Calu3 (cell line): Measurements from ENCODE around the gene NAPSA. TPM values are rescaled to one million over a fixed set of nuclear protein-coding genes. Genes with fewer than 3 reads are reported as not detected.

ENCODE experiments used
- BruUV-seq: library from RNA; stranded (reverse); fragments of 400-500 nt; replicated peaks from 2 replicates; lab custom pipeline; 2021; lab: Mats Ljungman, UMichigan
- CTCF ChIA-PET: fragments of 300-600 bp; sonication (Branson Sonifier 250); formaldehyde crosslinking; loops from one replicate; lab custom pipeline; 2022; ENCODE audit warnings: antibody characterized with exemption; lab: Charles Lee
- DNase-seq: peaks from one replicate; pipeline ENCODE4 v3.0.0; 2022
- H3K27ac Mint-ChIP-seq: one replicate; pipeline ENCODE4 v1.8.0; 2022; ENCODE audit warnings: mixed read lengths; ENCODE audit not compliant: unreplicated experiment
- H3K27me3 Mint-ChIP-seq: one replicate; pipeline ENCODE4 v1.8.0; 2022; ENCODE audit warnings: mixed read lengths; ENCODE audit not compliant: unreplicated experiment
- H3K36me3 Mint-ChIP-seq: one replicate; pipeline ENCODE4 v1.8.0; 2022; ENCODE audit warnings: mild to moderate bottlenecking, moderate library complexity, mixed read lengths; ENCODE audit not compliant: insufficient read depth, unreplicated experiment
- H3K4me1 Mint-ChIP-seq: one replicate; pipeline ENCODE4 v1.8.0; 2022; ENCODE audit warnings: mild to moderate bottlenecking, low read depth, mixed read lengths; ENCODE audit not compliant: unreplicated experiment
- H3K4me3 Mint-ChIP-seq: one replicate; pipeline ENCODE4 v1.8.0; 2022; ENCODE audit warnings: mild to moderate bottlenecking, low read depth, moderate library complexity, mixed read lengths; ENCODE audit not compliant: unreplicated experiment
- H3K9me3 Mint-ChIP-seq: one replicate; pipeline ENCODE4 v1.8.0; 2022; ENCODE audit warnings: low read depth, mixed read lengths; ENCODE audit not compliant: unreplicated experiment
- intact Hi-C: fragments of 100-400 bp; cut with micrococcal nuclease; formaldehyde crosslinking; loops from one replicate; pipeline ENCODE4 v1.10.0; 2022; ENCODE audit not compliant: unreplicated experiment
- total RNA-seq: library from RNA; stranded (reverse); gene quantifications from 2 replicates; pipeline ENCODE4 v1.2.3, GENCODE V29; 2022
- TF ChIP-seq, protein P1 (sequence below): fragments of 200-600 bp; IDR thresholded peaks from one replicate; pipeline ENCODE4 v1.8.0; 2022; ENCODE audit warnings: antibody characterized with exemption; ENCODE audit not compliant: unreplicated experiment

Gene NAPSA
- total RNA-seq, 1 experiment from 2014 or later: 1.9 TPM

DNA sequence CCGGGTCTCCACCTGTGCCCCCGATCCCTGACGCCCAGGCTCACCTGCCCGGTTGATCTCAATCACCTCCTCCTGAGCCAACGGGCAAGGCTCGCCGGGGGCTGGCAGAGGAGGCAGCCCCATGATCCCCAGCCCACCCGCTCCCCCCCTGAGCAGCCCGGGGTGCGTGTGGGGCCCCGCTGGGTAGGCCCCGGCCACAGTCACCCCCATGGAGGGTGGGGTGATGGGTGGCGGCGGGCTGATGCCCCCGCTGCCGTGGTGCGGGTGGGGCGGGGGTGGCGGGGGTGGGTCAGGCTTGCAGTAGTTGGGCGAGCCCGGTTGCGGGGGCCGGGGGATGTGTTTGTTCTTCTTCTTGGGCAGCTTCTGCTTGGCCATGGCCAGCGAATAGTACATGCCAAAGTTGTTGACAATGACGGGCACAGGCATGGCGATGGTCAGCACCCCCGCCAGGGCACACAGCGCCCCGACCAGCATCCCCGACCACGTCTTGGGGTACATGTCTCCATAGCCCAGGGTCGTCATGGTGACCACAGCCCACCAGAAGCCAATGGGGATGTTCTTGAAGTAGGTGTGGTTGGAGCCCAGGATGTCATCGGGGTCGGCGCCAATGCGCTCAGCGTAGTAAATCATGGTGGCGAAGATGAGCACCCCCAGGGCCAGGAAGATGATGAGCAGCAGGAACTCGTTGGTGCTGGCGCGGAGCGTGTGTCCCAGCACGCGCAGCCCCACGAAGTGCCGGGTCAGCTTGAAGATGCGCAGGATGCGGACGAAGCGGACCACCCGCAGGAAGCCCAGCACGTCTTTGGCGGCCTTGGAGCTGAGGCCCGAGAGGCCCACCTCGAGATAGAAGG lies 42.3 kb downstream of the NAPSA start:
- intact Hi-C loops: no loop called here
- no peak overlapping the region for H3K27ac Mint-ChIP-seq
- peaks cover 13% of the 10 kb centered on the region for H3K4me1 Mint-ChIP-seq
- no peak for DNase-seq
- H3K9me3 Mint-ChIP-seq: no peaks in the 10 kb centered on the region
- H3K36me3 Mint-ChIP-seq: peaks cover 19% of the 10 kb centered on the region
- H3K4me3 Mint-ChIP-seq: no peak overlapping the region
- peaks cover 22% of the 10 kb centered on the region for H3K27me3 Mint-ChIP-seq
- CTCF ChIA-PET: no interaction called here
- TF ChIP-seq, protein P1, sequence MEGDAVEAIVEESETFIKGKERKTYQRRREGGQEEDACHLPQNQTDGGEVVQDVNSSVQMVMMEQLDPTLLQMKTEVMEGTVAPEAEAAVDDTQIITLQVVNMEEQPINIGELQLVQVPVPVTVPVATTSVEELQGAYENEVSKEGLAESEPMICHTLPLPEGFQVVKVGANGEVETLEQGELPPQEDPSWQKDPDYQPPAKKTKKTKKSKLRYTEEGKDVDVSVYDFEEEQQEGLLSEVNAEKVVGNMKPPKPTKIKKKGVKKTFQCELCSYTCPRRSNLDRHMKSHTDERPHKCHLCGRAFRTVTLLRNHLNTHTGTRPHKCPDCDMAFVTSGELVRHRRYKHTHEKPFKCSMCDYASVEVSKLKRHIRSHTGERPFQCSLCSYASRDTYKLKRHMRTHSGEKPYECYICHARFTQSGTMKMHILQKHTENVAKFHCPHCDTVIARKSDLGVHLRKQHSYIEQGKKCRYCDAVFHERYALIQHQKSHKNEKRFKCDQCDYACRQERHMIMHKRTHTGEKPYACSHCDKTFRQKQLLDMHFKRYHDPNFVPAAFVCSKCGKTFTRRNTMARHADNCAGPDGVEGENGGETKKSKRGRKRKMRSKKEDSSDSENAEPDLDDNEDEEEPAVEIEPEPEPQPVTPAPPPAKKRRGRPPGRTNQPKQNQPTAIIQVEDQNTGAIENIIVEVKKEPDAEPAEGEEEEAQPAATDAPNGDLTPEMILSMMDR: no peak
- BruUV-seq: no TSS peak

DNA sequence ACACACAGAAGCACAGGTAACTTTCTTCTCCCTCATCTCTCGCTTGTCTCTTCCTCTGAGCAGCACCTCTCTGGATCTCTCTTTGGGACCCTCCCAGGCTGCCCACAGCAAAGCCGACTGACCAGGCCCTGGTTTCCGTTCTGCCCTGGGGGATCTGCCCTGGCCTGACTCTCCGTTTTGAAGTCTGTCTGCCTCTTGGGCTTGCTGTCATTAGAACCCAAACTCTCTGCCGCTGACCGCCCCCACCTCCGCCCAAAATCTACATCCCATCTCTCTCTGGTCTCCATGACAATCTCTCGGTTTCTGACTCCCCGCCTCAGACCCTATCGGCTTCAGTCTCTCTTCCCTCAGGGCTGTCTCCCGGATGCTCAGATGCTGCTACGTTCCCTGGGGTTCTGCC lies 43.2 kb downstream of the NAPSA start:
- no peak overlapping the region for H3K4me3 Mint-ChIP-seq
- H3K9me3 Mint-ChIP-seq: no peaks in the 10 kb centered on the region
- peaks cover 7% of the 10 kb centered on the region for H3K4me1 Mint-ChIP-seq
- DNase-seq: no peak
- H3K36me3 Mint-ChIP-seq: peaks cover 12% of the 10 kb centered on the region
- no peak overlapping the region for H3K27ac Mint-ChIP-seq
- intact Hi-C loops: no loop called here
- peaks cover 13% of the 10 kb centered on the region for H3K27me3 Mint-ChIP-seq
- TF ChIP-seq, protein P1: no peak
- no TSS peak for BruUV-seq
- CTCF ChIA-PET: no interaction called here

DNA sequence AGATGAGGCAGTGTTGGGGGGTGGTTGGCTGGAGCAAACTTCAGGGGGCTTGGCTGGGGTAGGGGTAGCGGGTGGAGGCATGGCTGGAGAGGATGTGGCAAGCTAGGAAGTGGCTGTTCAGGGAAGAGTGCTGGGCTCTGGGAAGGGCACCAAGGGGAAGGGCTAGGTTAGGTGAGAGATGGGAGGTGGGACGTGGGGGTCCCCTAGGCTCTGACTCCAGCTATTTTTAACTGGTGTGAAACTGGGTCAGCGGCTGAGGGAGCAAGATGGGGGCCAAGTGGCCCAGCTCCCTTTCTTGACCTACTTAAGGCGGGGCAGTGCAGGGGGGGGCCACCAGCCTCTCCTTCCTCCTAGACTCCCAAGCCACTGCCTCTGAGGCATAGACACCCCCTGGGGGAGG lies 43.6 kb downstream of the NAPSA start:
- no peaks in the 10 kb centered on the region for H3K9me3 Mint-ChIP-seq
- no peak overlapping the region for H3K4me3 Mint-ChIP-seq
- intact Hi-C loops: no loop called here
- BruUV-seq: no TSS peak
- peaks cover 8% of the 10 kb centered on the region for H3K36me3 Mint-ChIP-seq
- H3K27me3 Mint-ChIP-seq: peaks cover 9% of the 10 kb centered on the region
- H3K27ac Mint-ChIP-seq: no peak overlapping the region
- CTCF ChIA-PET: no interaction called here
- DNase-seq: no peak
- TF ChIP-seq, protein P1: no peak
- H3K4me1 Mint-ChIP-seq: peaks cover 3% of the 10 kb centered on the region

DNA sequence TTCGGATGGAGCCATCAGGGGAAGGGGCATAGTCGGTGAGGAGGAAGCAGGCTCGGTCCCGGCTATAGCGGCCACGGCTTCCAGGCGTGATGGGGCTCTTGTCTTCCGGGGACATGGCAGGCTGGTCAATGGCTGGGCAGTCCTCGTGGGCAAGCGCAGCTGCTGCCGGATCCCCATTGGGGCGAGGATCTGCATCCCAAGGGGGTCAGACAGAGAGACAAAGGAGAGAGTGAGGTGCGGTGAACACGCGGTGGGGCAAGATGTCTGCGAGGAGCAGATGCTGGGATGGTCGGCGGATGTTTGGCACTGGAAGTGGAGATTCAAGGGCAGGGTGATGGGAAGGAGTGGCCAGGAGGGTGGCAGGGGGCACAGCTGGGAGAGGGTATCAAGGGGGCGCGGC lies 44.8 kb downstream of the NAPSA start:
- no TSS peak for BruUV-seq
- CTCF ChIA-PET: interaction anchor here (0.6 kb wide), 1 partner anchor 20 kb away, joined by 7 read pairs; no protein-coding TSS in a partner anchor
- intact Hi-C loops: no loop called here
- no peak overlapping the region for H3K4me3 Mint-ChIP-seq
- no peaks in the 10 kb centered on the region for H3K4me1 Mint-ChIP-seq
- H3K36me3 Mint-ChIP-seq: peaks cover 9% of the 10 kb centered on the region
- H3K27ac Mint-ChIP-seq: no peak overlapping the region
- TF ChIP-seq, protein P1: no peak
- no peaks in the 10 kb centered on the region for H3K27me3 Mint-ChIP-seq
- H3K9me3 Mint-ChIP-seq: no peaks in the 10 kb centered on the region
- DNase-seq: no peak
